IPS-18a (cell line): Measurements from ENCODE around the gene NOC3L.
"Not testable (repeated sequence)": the region's sequence is repeated elsewhere in the genome, so short reads cannot be mapped to it uniquely, and the experiment has no call there.

ENCODE experiments used
- H3K27ac ChIP-seq: one replicate; pipeline ENCODE4 v1.5.1; 2013; ENCODE audit warnings: low read length
- H3K27me3 ChIP-seq: one replicate; pipeline ENCODE4 v1.6.1; 2013; ENCODE audit warnings: mild to moderate bottlenecking, low read length; ENCODE audit not compliant: control insufficient read depth, insufficient read depth
- H3K36me3 ChIP-seq: one replicate; pipeline ENCODE4 v1.6.1; 2013; ENCODE audit warnings: low read depth, low read length; ENCODE audit not compliant: control insufficient read depth
- H3K4me1 ChIP-seq: one replicate; pipeline ENCODE4 v1.6.1; 2013; ENCODE audit warnings: low read depth, low read length; ENCODE audit not compliant: control insufficient read depth
- H3K4me3 ChIP-seq: one replicate; pipeline ENCODE4 v1.5.1; 2013; ENCODE audit warnings: low read length
- H3K9ac ChIP-seq: one replicate; pipeline ENCODE4 v1.6.1; 2013; ENCODE audit warnings: mild to moderate bottlenecking, low read length, moderate library complexity
- H3K9me3 ChIP-seq: one replicate; pipeline ENCODE4 v1.6.1; 2013; ENCODE audit warnings: low read depth, low read length; ENCODE audit not compliant: control insufficient read depth

NOC3L gene

DNA sequence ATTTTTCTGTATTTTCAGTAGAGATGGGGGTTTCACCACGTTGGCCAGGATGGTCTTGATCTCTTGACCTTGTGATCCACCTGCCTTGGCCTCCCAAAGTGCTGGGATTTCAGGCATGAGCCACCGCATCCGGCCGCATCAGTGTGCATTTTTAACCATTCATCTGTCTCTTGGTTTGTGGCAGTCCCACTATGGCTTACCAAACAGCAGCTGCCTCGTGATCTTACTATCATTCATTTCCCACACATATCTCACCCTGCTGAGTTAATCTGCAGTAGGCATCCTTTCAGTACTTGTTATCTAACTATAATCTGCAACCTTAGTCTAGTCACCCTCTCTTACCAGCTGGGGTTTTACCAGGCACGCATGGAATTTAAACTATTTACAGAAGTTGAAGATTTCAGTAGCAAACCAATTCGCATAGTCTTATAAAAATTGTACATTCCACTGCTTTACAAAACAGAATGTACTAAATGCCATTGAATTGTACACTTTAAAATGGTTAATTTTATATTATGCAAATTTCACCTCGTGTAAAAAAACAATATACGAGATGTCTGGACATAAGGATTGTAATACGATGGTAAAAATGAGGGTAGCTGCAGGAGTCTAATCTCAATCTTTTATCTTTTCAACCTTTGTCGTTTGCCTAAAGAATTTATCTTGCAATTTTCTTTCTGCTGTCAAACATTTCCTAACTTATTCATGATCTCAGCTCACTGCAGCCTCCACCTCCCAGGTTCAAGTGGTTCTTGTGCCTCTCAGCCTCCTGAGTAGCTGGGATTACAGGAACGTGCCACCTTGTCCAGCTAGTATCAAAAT, 35.0 kb upstream of the NOC3L start:
- Histone ChIP-seq H3K27ac (no peak overlapping the region), H3K9me3 (no peaks in the 10 kb centered on the region), H3K36me3 (no peaks in the 10 kb centered on the region), H3K27me3 (no peaks in the 10 kb centered on the region), H3K4me1 (no peaks in the 10 kb centered on the region), H3K4me3 (no peak overlapping the region), H3K9ac (no peak overlapping the region)

DNA sequence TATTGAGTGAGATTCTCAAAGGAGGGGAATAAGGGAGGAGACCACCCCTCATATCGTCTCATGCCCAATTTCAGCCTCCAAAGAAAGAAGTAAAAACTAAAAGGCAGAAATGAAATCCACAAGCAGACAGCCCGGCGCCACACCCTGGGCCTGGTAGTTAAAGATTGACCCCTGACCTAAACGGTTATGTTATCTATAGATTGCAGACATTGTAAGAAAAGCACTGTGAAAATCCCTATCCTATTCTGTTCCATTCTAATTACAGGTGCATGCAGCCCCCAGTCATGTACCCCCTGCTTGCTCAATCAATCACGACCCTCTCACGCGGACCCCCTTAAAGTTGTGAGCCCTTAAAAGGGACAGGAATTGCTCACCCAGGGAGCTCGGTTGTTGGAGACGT, 29.4 kb upstream of the NOC3L start:
- H3K4me3 ChIP-seq, H3K27me3 ChIP-seq, H3K36me3 ChIP-seq, H3K4me1 ChIP-seq, H3K9ac ChIP-seq, H3K9me3 ChIP-seq, H3K27ac ChIP-seq: not testable (repeated sequence)

DNA sequence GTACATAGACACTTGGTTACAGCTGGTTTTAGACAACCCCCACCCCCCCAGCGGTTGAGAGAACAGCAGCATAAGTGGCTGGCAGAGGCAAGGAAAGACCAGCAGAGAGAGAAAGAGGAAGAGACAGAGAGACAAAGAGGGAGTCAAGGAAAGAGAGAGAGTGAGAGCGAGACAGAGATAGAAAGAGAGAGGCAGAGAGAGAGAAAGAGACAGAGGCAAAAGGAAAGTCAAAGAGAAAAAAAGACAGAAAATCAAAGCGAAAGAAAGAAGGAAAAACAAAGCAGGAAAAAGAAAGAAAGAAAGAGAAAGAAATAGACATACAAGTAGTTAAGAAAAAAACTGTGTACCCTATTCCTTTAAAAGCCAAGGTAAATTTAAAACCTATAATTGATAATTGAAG, 23.0 kb upstream of the NOC3L start:
- H3K36me3 ChIP-seq, H3K9me3 ChIP-seq, H3K4me3 ChIP-seq, H3K9ac ChIP-seq, H3K27ac ChIP-seq, H3K27me3 ChIP-seq, H3K4me1 ChIP-seq: not testable (repeated sequence)

DNA sequence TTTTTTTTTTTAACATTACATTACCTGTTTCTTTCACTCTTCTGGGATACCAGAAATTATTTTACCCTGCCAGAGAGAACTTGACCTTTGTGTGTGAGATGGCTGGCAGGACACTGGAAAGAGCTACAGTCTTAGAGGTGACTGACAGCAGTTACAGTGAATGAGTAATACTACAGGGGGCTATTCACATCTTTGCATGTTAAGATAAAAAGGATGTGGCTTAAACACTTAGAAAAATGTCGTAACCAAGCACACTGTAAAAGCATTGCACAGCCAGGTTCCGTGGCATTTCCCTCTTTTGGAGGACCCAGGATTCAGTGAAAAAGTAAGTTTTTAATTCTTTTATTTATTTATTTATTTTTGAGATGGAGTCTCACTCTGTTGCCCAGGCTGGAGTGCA, 20.8 kb upstream of the NOC3L start:
- H3K4me1 ChIP-seq: no peaks in the 10 kb centered on the region
- no peaks in the 10 kb centered on the region for H3K9me3 ChIP-seq
- H3K4me3 ChIP-seq: no peak overlapping the region
- no peaks in the 10 kb centered on the region for H3K36me3 ChIP-seq
- H3K27ac ChIP-seq: no peak overlapping the region
- no peaks in the 10 kb centered on the region for H3K27me3 ChIP-seq
- no peak overlapping the region for H3K9ac ChIP-seq

DNA sequence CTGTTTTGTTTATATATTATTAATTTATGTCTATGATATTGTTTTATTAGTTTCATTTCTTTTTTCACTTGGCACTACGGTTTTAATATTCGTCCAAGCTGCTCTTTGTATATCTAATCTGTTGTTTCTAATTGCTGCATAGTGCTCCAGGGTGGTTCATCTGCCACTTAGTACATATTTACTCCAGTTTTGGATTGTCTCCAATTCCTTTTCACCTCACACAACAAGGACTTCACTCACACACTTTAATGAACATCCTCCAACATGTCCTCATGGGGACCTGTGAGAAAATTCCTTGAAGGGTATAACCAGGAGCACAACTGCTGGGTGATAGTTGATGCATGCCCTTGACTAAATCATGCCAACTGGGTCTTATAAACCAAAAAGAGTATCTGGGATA, 14.1 kb upstream of the NOC3L start:
- Histone ChIP-seq H3K9ac (no peak overlapping the region), H3K9me3 (no peaks in the 10 kb centered on the region), H3K27me3 (no peaks in the 10 kb centered on the region), H3K36me3 (no peaks in the 10 kb centered on the region), H3K4me1 (no peaks in the 10 kb centered on the region), H3K27ac (no peak overlapping the region), H3K4me3 (no peak overlapping the region)

DNA sequence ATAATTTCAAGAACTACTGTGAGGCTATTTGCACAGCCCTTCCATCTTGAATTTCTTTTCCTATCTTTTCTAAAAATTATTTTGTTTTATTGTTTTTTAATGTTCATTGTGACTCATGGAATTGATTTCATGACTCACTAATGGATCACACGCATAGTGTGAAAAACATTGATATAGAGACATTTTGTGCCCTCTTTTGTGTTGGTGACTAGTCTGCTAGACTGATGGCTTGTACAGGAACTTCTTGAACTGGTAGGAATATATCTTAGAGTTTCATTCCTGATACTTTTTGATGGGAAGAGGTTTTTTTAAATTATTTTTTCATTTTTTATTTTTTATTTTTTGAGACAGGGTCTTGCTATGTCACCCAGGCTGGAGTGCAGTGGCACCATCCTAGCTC, 12.6 kb upstream of the NOC3L start:
- Histone ChIP-seq H3K9me3 (no peaks in the 10 kb centered on the region), H3K36me3 (no peaks in the 10 kb centered on the region), H3K27ac (no peak overlapping the region), H3K4me1 (no peaks in the 10 kb centered on the region), H3K27me3 (no peaks in the 10 kb centered on the region), H3K4me3 (no peak overlapping the region), H3K9ac (no peak overlapping the region)

DNA sequence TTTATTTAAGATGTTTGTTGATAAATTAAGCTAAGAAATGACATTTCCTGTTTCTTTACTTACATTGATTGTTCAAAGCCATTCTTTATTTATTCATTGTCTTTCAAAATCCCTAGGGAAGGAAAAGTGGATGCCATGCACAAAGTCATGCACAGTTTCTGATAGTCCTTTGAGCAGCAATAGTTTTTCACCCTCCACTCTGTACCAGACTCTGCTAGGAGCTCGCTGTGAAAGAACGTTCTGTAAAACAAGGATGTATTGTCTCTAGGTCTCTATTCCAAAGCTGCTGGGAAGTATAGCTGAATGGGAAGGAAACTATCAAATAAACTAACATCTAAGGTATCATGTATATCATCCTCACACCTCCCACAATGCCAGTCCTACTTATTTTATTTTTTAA, 7.8 kb upstream of the NOC3L start:
- Histone ChIP-seq H3K4me1 (no peaks in the 10 kb centered on the region), H3K27ac (no peak overlapping the region), H3K36me3 (no peaks in the 10 kb centered on the region), H3K9ac (no peak overlapping the region), H3K9me3 (no peaks in the 10 kb centered on the region), H3K27me3 (peaks cover 11% of the 10 kb centered on the region), H3K4me3 (no peak overlapping the region)

DNA sequence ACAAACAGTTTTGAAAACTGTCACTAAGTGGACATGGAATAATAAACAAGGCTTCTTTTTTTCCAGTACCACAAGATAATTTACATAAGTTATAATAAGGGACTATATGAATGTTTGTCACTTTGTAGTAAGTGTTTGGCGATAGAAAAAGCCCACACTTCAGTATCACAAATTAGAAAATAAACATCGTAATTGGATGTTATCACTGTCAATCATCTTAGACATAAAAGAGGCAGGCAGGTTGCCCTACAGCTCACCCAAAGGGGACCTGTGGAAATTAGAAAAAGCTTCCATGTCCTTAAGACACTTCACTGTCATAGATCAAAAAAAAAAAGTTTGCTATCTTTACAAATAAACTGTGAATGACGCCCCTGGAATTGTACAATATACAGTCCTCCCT, 3.6 kb upstream of the NOC3L start:
- Histone ChIP-seq H3K36me3 (peaks cover under 1% of the 10 kb centered on the region), H3K4me1 (peaks cover 6% of the 10 kb centered on the region), H3K9me3 (no peaks in the 10 kb centered on the region), H3K9ac (no peak overlapping the region), H3K27me3 (peaks cover 37% of the 10 kb centered on the region), H3K27ac (no peak overlapping the region), H3K4me3 (no peak overlapping the region)

DNA sequence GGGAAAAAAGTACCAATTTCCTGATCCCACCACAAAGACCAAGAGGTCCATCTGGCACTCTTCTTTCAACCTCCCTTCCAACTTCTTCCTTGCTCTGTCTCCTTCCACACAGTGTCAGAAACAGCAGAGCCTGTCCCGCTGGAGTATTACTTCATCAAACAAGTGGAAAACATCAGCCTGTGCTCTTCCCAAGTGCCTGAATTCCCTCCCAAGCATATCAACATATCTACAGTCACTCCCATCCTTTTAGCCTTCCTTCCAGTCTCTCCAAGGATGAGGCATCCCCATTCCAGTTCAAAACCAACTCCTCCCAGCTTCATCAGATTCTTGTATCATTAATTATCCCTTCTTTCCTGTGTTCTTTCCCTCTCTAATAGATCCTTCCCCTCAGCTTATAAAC, 1.7 kb upstream of the NOC3L start:
- H3K4me1 ChIP-seq: peaks cover 9% of the 10 kb centered on the region
- peaks cover 37% of the 10 kb centered on the region for H3K27me3 ChIP-seq
- no peak overlapping the region for H3K9ac ChIP-seq
- H3K36me3 ChIP-seq: peaks cover 8% of the 10 kb centered on the region
- no peaks in the 10 kb centered on the region for H3K9me3 ChIP-seq
- H3K4me3 ChIP-seq: no peak overlapping the region
- no peak overlapping the region for H3K27ac ChIP-seq

DNA sequence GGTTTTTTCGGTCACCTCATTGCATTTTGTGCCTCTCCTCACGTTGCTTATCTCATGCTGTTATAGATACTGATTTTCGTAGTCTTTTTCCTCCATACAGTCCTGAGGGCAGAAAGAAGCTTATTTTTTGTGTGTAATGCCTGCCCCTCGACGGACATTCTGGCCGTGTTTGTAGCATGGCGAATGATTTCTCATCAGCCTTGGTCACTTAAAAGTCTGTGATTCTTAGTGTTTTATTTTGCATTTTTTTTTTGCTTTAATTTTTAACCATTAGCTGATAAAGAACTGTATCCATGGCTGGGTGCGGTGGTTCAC, 469 bp upstream of the NOC3L start:
- peaks cover 9% of the 10 kb centered on the region for H3K4me1 ChIP-seq
- H3K27me3 ChIP-seq: peaks cover 37% of the 10 kb centered on the region
- H3K27ac ChIP-seq: no peak overlapping the region
- H3K9ac ChIP-seq: no peak overlapping the region
- peak overlapping the region; percentile 99 for H3K4me3 ChIP-seq
- H3K9me3 ChIP-seq: no peaks in the 10 kb centered on the region
- H3K36me3 ChIP-seq: peaks cover 21% of the 10 kb centered on the region

DNA sequence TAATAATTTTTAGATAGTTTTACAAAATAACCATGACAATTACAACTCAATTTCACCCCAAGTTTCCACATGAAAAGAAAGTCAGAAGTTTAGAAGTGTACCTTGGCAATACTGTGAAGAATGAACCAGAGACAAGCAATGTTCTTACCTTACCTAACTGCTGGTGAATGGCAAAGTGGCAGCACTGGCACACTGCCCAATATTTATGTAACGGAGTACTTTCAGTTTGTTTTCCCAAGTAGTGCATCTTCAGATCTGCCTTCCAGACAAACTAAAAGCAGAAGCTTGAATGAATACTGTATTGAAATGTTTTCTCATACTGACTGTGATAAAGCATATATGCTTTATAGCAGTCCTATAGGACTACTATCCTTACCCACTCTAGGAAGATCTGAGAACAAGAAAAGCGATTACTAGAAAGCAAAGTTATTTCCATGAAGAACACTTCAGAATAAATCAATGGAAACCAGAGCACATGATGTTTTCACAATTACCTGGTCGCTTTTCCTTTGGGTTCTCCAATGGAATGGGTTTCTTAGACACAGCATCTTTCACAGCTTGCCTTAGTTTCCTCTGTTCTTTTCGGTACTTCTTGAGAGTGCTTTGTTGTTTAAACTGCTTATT, 1.5 kb downstream of the NOC3L start:
- Histone ChIP-seq H3K27me3 (peaks cover 33% of the 10 kb centered on the region), H3K9ac (peak overlapping the region; percentile 88), H3K36me3 (peaks cover 40% of the 10 kb centered on the region), H3K27ac (no peak overlapping the region), H3K4me3 (peak overlapping the region; percentile 99), H3K9me3 (no peaks in the 10 kb centered on the region), H3K4me1 (peaks cover 9% of the 10 kb centered on the region)

DNA sequence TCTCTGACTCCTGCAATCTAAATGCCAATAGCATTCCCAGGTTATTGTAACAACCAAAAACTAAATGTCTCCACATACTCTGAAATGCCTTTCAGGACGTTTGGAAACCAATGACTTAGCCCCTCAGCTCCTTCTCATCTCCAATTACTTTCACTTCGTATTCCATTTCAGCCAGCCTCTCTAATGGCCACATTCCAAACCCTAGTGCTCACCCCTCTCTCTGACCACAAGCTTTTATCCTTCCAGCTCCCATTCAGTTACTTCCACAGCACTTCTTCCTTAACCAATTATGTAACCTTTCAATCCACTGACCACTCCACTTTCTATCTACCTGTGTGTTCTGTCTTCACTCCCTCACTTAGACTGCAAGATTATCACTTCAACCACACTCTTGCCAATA, 4.3 kb downstream of the NOC3L start:
- no peak overlapping the region for H3K4me3 ChIP-seq
- H3K36me3 ChIP-seq: peaks cover 64% of the 10 kb centered on the region
- H3K9ac ChIP-seq: no peak overlapping the region
- H3K4me1 ChIP-seq: peaks cover 9% of the 10 kb centered on the region
- H3K9me3 ChIP-seq: no peaks in the 10 kb centered on the region
- peaks cover 5% of the 10 kb centered on the region for H3K27me3 ChIP-seq
- H3K27ac ChIP-seq: no peak overlapping the region
